ENCODE results near the gene TAPBP.
"Not testable (repeated sequence)": the region's sequence is repeated elsewhere in the genome, so short reads cannot be mapped to it uniquely, and the experiment has no call there.

Gene TAPBP

GRCh38 chr6:33271117-33271467 is 42.8 kb downstream of the TAPBP start:
- DNase-seq (ENCODE audit: extremely low read depth, low read depth), result no peak
- no peak for TF ChIP-seq CTCF (IDR thresholded peaks at IDR 0.05; ENCODE audit: low read depth, low read length)

GRCh38 chr6:33264015-33264414 is 49.9 kb downstream of the TAPBP start:
- no peak for DNase-seq (ENCODE audit: extremely low read depth, low read depth)
- TF ChIP-seq CTCF (IDR thresholded peaks at IDR 0.05; ENCODE audit: low read depth, low read length), result no peak

- DNase-seq (ENCODE audit: extremely low read depth, low read depth), result not testable (repeated sequence)
Measured at GRCh38 chr6:33262490-33262889, 51.4 kb downstream of the TAPBP start.

- DNase-seq (ENCODE audit: extremely low read depth, low read depth), result no peak
- no peak for TF ChIP-seq CTCF (IDR thresholded peaks at IDR 0.05; ENCODE audit: low read depth, low read length)
Measured at GRCh38 chr6:33259032-33259431, 54.8 kb downstream of the TAPBP start.

GRCh38 chr6:33254591-33254990 is 59.3 kb downstream of the TAPBP start:
- DNase-seq (ENCODE audit: extremely low read depth, low read depth), result no peak

GRCh38 chr6:33252759-33253158 is 61.1 kb downstream of the TAPBP start:
- TF ChIP-seq CTCF (IDR thresholded peaks at IDR 0.05; ENCODE audit: low read depth, low read length), result no peak
- no peak for DNase-seq (ENCODE audit: extremely low read depth, low read depth)

More at GRCh38 chr6:33254591-33254990, 59.3 kb downstream of the TAPBP start:
- no peak for TF ChIP-seq CTCF (IDR thresholded peaks at IDR 0.05; ENCODE audit: low read depth, low read length)

GRCh38 chr6:33251395-33252012 is 62.4 kb downstream of the TAPBP start:
- DNase-seq (ENCODE audit: extremely low read depth, low read depth), result no peak

More at GRCh38 chr6:33251395-33252012, 62.4 kb downstream of the TAPBP start:
- TF ChIP-seq CTCF (IDR thresholded peaks at IDR 0.05; ENCODE audit: low read depth, low read length), result no peak
